Neuronal stem cell (in vitro differentiated cells): Measurements from ENCODE around the gene CEACAM16.

Experiments used
- DNase-seq: peaks from one replicate; pipeline ENCODE4 v3.0.0-alpha.2; 2013; ENCODE audit warnings: low spot score
- H2AFZ ChIP-seq: one replicate; pipeline ENCODE4 v1.6.1; 2013; ENCODE audit warnings: mild to moderate bottlenecking, low read length, inconsistent platforms
- H2AK5ac ChIP-seq: 2 replicates; pipeline ENCODE4 v1.6.1; 2013; ENCODE audit warnings: low read depth, mild to moderate bottlenecking, inconsistent platforms, low read length, moderate library complexity, mixed read lengths
- H2BK120ac ChIP-seq: 2 replicates; pipeline ENCODE4 v1.6.1; 2013; ENCODE audit warnings: low read depth, mild to moderate bottlenecking, inconsistent platforms, low read length, moderate library complexity, mixed read lengths
- H2BK12ac ChIP-seq: one replicate; pipeline ENCODE4 v1.6.1; 2013; ENCODE audit warnings: low read length, inconsistent platforms
- H2BK15ac ChIP-seq: 2 replicates; pipeline ENCODE4 v1.6.1; 2013; ENCODE audit warnings: mild to moderate bottlenecking, low read length, inconsistent platforms, mixed read lengths
- H2BK5ac ChIP-seq: one replicate; pipeline ENCODE4 v1.6.1; 2013; ENCODE audit warnings: inconsistent platforms, mild to moderate bottlenecking, low read length, moderate library complexity
- H3K14ac ChIP-seq: one replicate; pipeline ENCODE4 v1.6.1; 2013; ENCODE audit warnings: low read length, inconsistent platforms
- H3K18ac ChIP-seq: 2 replicates; pipeline ENCODE4 v1.6.1; 2013; ENCODE audit warnings: low read length, inconsistent platforms
- H3K23ac ChIP-seq: 2 replicates; pipeline ENCODE4 v1.6.1; 2013; ENCODE audit warnings: low read depth, mild to moderate bottlenecking, mixed read lengths, low read length, inconsistent platforms; ENCODE audit not compliant: poor library complexity
- H3K27ac ChIP-seq: replicated peaks from 3 replicates; pipeline ENCODE4 v1.5.1; 2013; ENCODE audit warnings: low read length, inconsistent platforms
- H3K27me3 ChIP-seq, 3 experiments: 2 replicates each; pipeline ENCODE4 v1.6.1; 2013; ENCODE audit warnings: low read length in 3 of 3, mild to moderate bottlenecking in 2 of 3, inconsistent platforms in 1 of 3, low read depth in 1 of 3, mixed read lengths in 1 of 3, moderate library complexity in 1 of 3; ENCODE audit not compliant: control insufficient read depth in 3 of 3, insufficient read depth in 3 of 3
- H3K36me3 ChIP-seq, 2 donors: replicated peaks in 1 of 2; 2 replicates each; pipeline ENCODE4 v1.6.1; 2013; ENCODE audit warnings: low read length in 2 of 2; ENCODE audit not compliant: control insufficient read depth in 2 of 2, insufficient read depth in 2 of 2
- H3K4ac ChIP-seq: 2 replicates; pipeline ENCODE4 v1.6.1; 2013; ENCODE audit warnings: inconsistent platforms, mild to moderate bottlenecking, low read length, moderate library complexity
- H3K4me1 ChIP-seq, 2 donors: 1 replicate in 1 of 2; 2 replicates in 1 of 2; pipeline ENCODE4 v1.6.1; 2013; ENCODE audit warnings: low read length in 2 of 2, low read depth in 1 of 2; ENCODE audit not compliant: control insufficient read depth in 2 of 2, insufficient read depth in 1 of 2
- H3K4me2 ChIP-seq: one replicate; pipeline ENCODE4 v1.6.1; 2013; ENCODE audit warnings: mild to moderate bottlenecking, low read length, inconsistent platforms; ENCODE audit not compliant: insufficient read depth, poor library complexity, severe bottlenecking
- H3K4me3 ChIP-seq, 2 donors: 2 replicates each; pipeline ENCODE4 v1.5.1; 2013; ENCODE audit warnings: low read length in 2 of 2, mild to moderate bottlenecking in 2 of 2, inconsistent platforms in 1 of 2, moderate library complexity in 1 of 2
- H3K79me1 ChIP-seq: one replicate; pipeline ENCODE4 v1.6.1; 2013; ENCODE audit warnings: low read depth, mild to moderate bottlenecking, inconsistent platforms, low read length, moderate library complexity
- H3K9ac ChIP-seq: one replicate; pipeline ENCODE4 v1.6.1; 2013; ENCODE audit warnings: mild to moderate bottlenecking, low read depth, low read length, inconsistent platforms; ENCODE audit not compliant: poor library complexity
- H3K9me3 ChIP-seq, 2 donors: replicated peaks in 1 of 2; 2 replicates each; pipeline versions ENCODE3 to v1.6.1; 2013; ENCODE audit warnings: low read length in 2 of 2, mild to moderate bottlenecking in 2 of 2, inconsistent platforms in 1 of 2, low read depth in 1 of 2, mixed read lengths in 1 of 2, moderate library complexity in 1 of 2; ENCODE audit not compliant: control insufficient read depth in 2 of 2, insufficient read depth in 1 of 2
- H4K8ac ChIP-seq: one replicate; pipeline ENCODE4 v1.6.1; 2013; ENCODE audit warnings: low read depth, mild to moderate bottlenecking, inconsistent platforms, low read length, moderate library complexity
- H4K91ac ChIP-seq: one replicate; pipeline ENCODE4 v1.6.1; 2013; ENCODE audit warnings: low read length, low read depth, mild to moderate bottlenecking, inconsistent platforms; ENCODE audit not compliant: poor library complexity
- WGBS, 2 donors: extraction: QIAGEN DNeasy Blood & Tissue Kit; methylation state at CpG; one replicate each; pipeline ENCODE4 v1.1.7; 2013; ENCODE audit warnings: missing lambda C conversion rate in 2 of 2, mixed read lengths in 1 of 2; ENCODE audit not compliant: insufficient read length in 2 of 2, insufficient replicate concordance in 1 of 2; ENCODE audit errors: extremely low coverage in 2 of 2; 5-methylcytosine and 5-hydroxymethylcytosine counted together

The CEACAM16 gene

DNA sequence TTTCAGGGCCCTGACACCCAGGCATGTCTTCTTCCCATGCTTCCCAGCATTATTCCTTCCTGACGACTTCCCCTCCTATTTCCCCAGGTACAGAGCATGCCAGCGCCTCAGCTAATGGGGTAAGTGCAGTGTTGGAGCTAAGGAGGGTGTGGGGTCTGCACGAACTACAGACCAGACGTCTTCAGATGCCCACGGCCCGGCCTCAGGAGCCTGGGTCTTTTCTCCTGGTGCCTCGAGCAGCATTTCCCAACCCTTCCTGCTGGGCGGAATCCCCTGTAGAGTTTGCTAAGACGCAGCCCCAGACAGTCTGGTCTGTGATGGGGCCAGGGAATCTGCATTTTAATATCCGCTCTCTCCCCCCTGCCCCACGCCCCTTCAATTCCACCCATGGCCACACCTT lies 37.7 kb upstream of the CEACAM16 start:
- Histone ChIP-seq H4K91ac (no peak overlapping the region), H3K36me3 (peaks cover 31 to 55% of the 10 kb centered on the region in 2 donors), H3K4ac (no peak overlapping the region), H3K9ac (no peak overlapping the region), H3K4me3 (no peak overlapping the region), H2BK120ac (no peak overlapping the region), H3K4me1 (no peaks in the 10 kb centered on the region), H3K4me2 (no peak overlapping the region), H3K79me1 (no peaks in the 10 kb centered on the region), H2BK5ac (no peak overlapping the region), H2AK5ac (no peak overlapping the region), H2BK12ac (no peak overlapping the region), H3K23ac (no peak overlapping the region), H3K9me3 (no peaks in the 10 kb centered on the region), H4K8ac (no peak overlapping the region), H3K18ac (no peak overlapping the region), H3K27me3 (no peaks in the 10 kb centered on the region), H2BK15ac (no peak overlapping the region), H3K14ac (no peak overlapping the region), H2AFZ (no peak overlapping the region), H3K27ac (no peak overlapping the region)
- DNase-seq = no peak
- WGBS, 2 donors = no CpG with 5 or more reads among the region's 11 CpGs

DNA sequence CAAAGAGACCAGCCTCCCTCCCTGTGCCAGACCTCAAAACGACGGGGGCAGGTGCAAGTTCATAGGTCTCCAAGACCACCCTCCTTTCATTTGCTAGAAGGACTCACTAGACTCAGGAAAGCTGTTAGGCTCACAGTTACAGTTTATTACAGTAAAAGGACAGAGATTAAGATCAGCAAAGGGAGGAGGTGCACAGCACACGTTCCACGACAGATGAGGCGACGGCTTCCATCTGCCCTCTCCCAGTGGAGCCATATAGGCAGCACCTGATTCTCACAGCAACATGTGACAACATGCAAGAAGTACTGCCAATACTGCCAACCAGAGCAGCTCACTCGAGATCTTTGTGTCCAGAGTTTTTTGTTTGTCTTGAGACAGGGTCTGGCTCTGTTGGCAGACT lies 37.0 kb upstream of the CEACAM16 start:
- no CpG with 5 or more reads among the region's 7 CpGs for WGBS, 2 donors
- Histone ChIP-seq H3K23ac (no peak overlapping the region), H3K36me3 (peaks cover 29 to 51% of the 10 kb centered on the region in 2 donors)

DNA sequence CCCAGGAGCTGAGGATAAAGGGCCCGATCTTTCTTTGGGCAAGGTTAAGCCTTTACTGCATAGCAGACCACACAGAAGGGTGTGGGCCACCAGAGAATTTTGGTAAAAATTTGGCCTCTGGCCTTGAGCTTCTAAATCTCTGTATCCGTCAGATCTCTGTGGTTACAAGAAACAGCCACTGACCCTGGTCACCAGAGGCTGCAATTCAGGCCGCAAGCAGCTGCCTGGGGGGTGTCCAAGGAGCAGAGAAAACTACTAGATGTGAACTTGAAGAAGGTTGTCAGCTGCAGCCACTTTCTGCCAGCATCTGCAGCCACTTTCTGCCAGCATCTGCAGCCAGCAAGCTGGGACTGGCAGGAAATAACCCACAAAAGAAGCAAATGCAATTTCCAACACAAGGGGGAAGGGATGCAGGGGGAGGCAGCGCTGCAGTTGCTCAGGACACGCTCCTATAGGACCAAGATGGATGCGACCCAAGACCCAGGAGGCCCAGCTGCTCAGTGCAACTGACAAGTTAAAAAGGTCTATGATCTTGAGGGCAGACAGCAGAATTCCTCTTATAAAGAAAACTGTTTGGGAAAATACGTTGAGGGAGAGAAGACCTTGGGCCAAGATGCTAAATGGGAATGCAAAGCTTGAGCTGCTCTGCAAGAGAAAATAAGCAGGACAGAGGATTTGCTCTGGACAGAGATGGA lies 36.1 kb upstream of the CEACAM16 start:
- WGBS, 2 donors = no CpG with 5 or more reads among the region's 7 CpGs
- Histone ChIP-seq H2AFZ (no peak overlapping the region), H2BK5ac (no peak overlapping the region), H3K14ac (no peak overlapping the region), H3K18ac (no peak overlapping the region), H2BK12ac (no peak overlapping the region), H3K4ac (no peak overlapping the region), H3K27ac (no peak overlapping the region), H3K4me1 (no peaks in the 10 kb centered on the region), H3K23ac (no peak overlapping the region), H2BK120ac (no peak overlapping the region), H3K9ac (peak overlapping the region; percentile 39), H3K27me3 (no peaks in the 10 kb centered on the region), H3K4me3 (no peak overlapping the region), H3K9me3 (no peaks in the 10 kb centered on the region), H4K8ac (no peak overlapping the region), H2BK15ac (no peak overlapping the region), H3K36me3 (peaks cover 27 to 47% of the 10 kb centered on the region in 2 donors), H4K91ac (no peak overlapping the region), H2AK5ac (no peak overlapping the region), H3K4me2 (no peak overlapping the region), H3K79me1 (no peaks in the 10 kb centered on the region)
- DNase-seq = no peak

More for the DNA sequence above, 37.0 kb upstream of the CEACAM16 start:
- Histone ChIP-seq H2BK15ac (no peak overlapping the region), H4K8ac (no peak overlapping the region), H2BK120ac (no peak overlapping the region), H3K4me3 (no peak overlapping the region), H2AK5ac (no peak overlapping the region), H3K27ac (no peak overlapping the region), H3K4ac (no peak overlapping the region), H3K4me2 (no peak overlapping the region), H2AFZ (no peak overlapping the region), H3K4me1 (no peaks in the 10 kb centered on the region), H4K91ac (no peak overlapping the region), H3K18ac (no peak overlapping the region), H3K14ac (no peak overlapping the region), H3K79me1 (no peaks in the 10 kb centered on the region), H3K9me3 (no peaks in the 10 kb centered on the region), H2BK12ac (no peak overlapping the region), H2BK5ac (no peak overlapping the region), H3K9ac (no peak overlapping the region), H3K27me3 (no peaks in the 10 kb centered on the region)
- no peak for DNase-seq

DNA sequence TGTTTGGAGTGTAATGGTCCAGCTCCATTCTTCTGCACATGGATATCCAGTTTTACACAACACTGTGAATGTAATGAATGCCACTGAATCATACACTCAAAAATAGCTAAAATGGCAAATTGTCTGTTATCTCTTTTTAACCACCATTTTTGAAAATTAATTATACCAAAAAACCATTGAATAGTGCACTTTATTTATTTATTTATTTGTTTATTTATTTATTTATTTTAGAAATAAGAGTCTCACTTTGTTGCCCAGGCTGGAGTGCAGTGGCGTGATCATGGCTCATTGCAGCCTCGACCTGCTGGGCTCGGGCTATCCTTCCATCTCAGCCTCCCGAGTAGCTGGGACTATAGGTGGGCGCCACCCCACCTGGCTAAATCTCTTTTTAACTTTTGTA lies 35.0 kb upstream of the CEACAM16 start:
- Histone ChIP-seq H2BK15ac (no peak overlapping the region), H3K9me3 (no peaks in the 10 kb centered on the region), H2BK120ac (no peak overlapping the region), H3K9ac (no peak overlapping the region), H3K36me3 (peaks cover 17 to 35% of the 10 kb centered on the region in 2 donors), H4K8ac (no peak overlapping the region), H3K14ac (no peak overlapping the region), H3K27ac (no peak overlapping the region), H2AK5ac (no peak overlapping the region), H3K27me3 (no peaks in the 10 kb centered on the region), H3K79me1 (no peaks in the 10 kb centered on the region), H3K23ac (no peak overlapping the region), H3K4me3 (no peak overlapping the region), H3K4me2 (no peak overlapping the region), H3K4me1 (no peaks in the 10 kb centered on the region), H2BK5ac (no peak overlapping the region), H2AFZ (no peak overlapping the region), H3K18ac (no peak overlapping the region), H3K4ac (no peak overlapping the region), H2BK12ac (no peak overlapping the region), H4K91ac (no peak overlapping the region)
- no CpG with 5 or more reads among the region's 5 CpGs for WGBS, 2 donors
- no peak for DNase-seq
